HG03469 (cell line): ENCODE data around the gene TMEM234.
"Not testable (repeated sequence)": the region's sequence is repeated elsewhere in the genome, so short reads cannot be mapped to it uniquely, and the experiment has no call there.

Source experiments
- ATAC-seq: cut with Tn5 transposase; IDR thresholded peaks from one replicate; pipeline ENCODE4 v1.9.1; 2021; ENCODE audit warnings: mild to moderate bottlenecking, moderate library complexity, moderate number of reproducible peaks; ENCODE audit not compliant: unreplicated experiment

The TMEM234 gene

GRCh38 chr1:32221980-32222755 is at the start of gene TMEM234, which contains the start of gene EIF3I:
Gene TMEM234 (minus strand): TSS chr1:32222353. CDS start chr1:32222322, 31 bp downstream.
Gene EIF3I (plus strand): TSS chr1:32222407. CDS start chr1:32222442, 35 bp downstream.
- peak; percentile 84 for ATAC-seq

- no peak for ATAC-seq
Observed at GRCh38 chr1:32269744-32270143, 47.6 kb upstream of the TMEM234 start.

GRCh38 chr1:32266921-32267591 is 44.9 kb upstream of the TMEM234 start:
- ATAC-seq: no peak

- ATAC-seq: no peak
Observed at GRCh38 chr1:32265846-32266245, 43.7 kb upstream of the TMEM234 start.

GRCh38 chr1:32263744-32264143 is 41.6 kb upstream of the TMEM234 start:
- ATAC-seq: no peak

GRCh38 chr1:32263236-32263593 is 41.1 kb upstream of the TMEM234 start:
- ATAC-seq: not testable (repeated sequence)

- ATAC-seq: no peak
Observed at GRCh38 chr1:32257227-32257508, 35.0 kb upstream of the TMEM234 start.

- ATAC-seq: no peak
Observed at GRCh38 chr1:32256473-32257226, 34.5 kb upstream of the TMEM234 start.

- ATAC-seq: no peak
Observed at GRCh38 chr1:32255072-32256071, 33.2 kb upstream of the TMEM234 start.

GRCh38 chr1:32250893-32251716 is 29.0 kb upstream of the TMEM234 start, which contains the start of gene LCK:
Gene LCK (plus strand): TSS chr1:32251265. CDS start chr1:32274330, 23,065 bp downstream.
- no peak for ATAC-seq

- ATAC-seq: peak; percentile 33
Observed at GRCh38 chr1:32249831-32250525, 27.8 kb upstream of the TMEM234 start.

GRCh38 chr1:32247983-32248889 is 26.1 kb upstream of the TMEM234 start:
- no peak for ATAC-seq

- no peak for ATAC-seq
Observed at GRCh38 chr1:32247452-32247851, 25.3 kb upstream of the TMEM234 start.

- ATAC-seq: no peak
Observed at GRCh38 chr1:32246888-32247273, 24.7 kb upstream of the TMEM234 start, which contains the start of gene FAM167B. Gene FAM167B (plus strand): TSS chr1:32247222. CDS start chr1:32247422, 200 bp downstream.

- no peak for ATAC-seq
Observed at GRCh38 chr1:32242341-32242851, 20.2 kb upstream of the TMEM234 start.

- no peak for ATAC-seq
Observed at GRCh38 chr1:32241001-32241763, 19.0 kb upstream of the TMEM234 start.
